ENCODE results near the gene TCFL5.

The TCFL5 gene

DNA sequence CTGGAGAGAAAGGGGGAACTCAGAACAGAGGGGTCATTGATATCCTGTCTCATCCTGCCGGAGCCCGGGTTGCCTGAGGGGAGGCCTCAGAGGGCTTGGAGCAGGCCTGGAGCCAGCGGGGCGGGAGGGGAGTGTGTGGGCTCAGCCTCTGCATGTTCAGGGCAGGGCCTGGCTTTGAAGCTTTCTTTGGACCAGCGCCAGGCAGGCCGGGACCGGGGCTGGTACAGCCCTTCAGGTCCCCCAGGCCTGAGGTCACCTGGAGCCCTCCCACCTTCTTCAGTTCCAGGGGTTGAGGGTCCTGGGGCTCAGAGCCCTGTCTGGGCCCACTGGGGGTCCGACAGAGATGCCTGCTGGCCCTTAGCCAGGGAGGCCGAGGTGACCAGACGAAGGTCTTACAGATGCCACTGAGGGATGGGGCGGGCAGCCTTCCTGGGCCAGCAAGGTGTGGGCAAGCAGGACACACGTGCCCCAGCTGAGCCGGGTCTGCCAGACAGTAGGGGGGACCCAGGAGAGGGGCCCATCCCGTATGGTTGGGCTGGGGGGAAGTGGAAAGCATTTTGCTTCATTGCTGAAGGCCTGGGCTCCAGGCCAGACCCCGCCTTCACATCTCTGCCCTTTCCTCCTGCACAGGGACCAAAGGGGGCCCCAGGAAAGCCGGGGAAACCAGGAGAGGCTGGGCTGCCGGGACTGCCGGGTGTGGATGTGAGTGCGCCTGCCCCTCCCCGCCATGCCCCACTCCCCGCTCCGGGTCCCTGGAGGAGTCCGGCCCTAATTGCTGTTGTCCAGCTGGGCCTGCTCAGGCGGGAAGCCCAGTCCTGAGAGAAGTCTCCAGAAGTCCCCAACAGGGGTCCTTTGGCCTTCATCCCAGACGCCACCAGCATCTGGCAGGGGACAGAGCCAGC lies 42.8 kb downstream of the TCFL5 start:
- TF ChIP-seq EZH2 (IDR thresholded peaks at IDR 0.05), result no peak
- TF ChIP-seq POLR2AphosphoS5 (IDR thresholded peaks at IDR 0.05; ENCODE audit: borderline replicate concordance, low read depth, low read length), result no peak
- no peak for TF ChIP-seq FOXP2 (optimal IDR thresholded peaks at IDR 0.05; ENCODE audit: control extremely low read depth, extremely low read length, insufficient read depth)
- DNase-seq (ENCODE audit: low read depth, low spot score), result no peak
- Histone ChIP-seq H3K9me3 (ENCODE audit: low read depth, low read length) (no peaks in the 10 kb centered on the region), H3K27ac (no peak overlapping the region), H3K36me3 (ENCODE audit: insufficient read depth, low read length) (no peaks in the 10 kb centered on the region), H3K9ac (ENCODE audit: insufficient read length) (peak overlapping the region; percentile 23), H3K4me3 (peak overlapping the region; percentile 83)

DNA sequence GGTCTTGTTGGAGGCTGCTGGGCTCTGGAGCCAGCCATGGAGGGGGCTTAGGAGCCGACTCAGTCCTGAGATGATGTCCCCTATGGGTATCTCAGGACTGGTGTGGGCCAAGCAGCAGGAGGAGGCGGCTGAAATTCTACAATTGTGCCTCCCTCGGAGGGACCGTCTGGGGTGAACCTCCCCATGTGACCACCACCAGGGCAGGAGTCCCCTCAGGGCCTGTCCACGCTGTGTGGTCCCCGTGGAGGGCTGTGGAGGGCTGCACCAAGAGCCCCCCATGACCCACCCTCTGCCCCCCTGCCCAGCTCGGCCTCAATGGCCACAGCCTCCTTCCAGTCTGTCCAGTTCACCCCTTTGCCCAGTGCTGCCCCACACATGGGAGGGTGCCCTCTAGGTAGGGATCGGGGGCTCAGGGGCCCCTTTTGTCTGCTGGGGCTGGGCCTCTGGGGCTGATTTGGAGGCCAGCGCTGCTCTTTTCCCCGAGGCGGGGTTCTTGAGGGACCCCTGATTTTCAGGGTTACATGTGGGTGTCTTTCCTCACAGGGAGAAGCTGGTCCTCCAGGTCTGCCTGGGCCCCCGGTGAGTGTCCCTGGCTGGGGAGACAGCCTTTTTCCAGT lies 43.5 kb downstream of the TCFL5 start:
- no peaks in the 10 kb centered on the region for H3K36me3 ChIP-seq (ENCODE audit: insufficient read depth, low read length)
- no peaks in the 10 kb centered on the region for H3K9me3 ChIP-seq (ENCODE audit: low read depth, low read length)
- peak overlapping the region; percentile 83 for H3K4me3 ChIP-seq
- no peak for TF ChIP-seq POLR2AphosphoS5 (IDR thresholded peaks at IDR 0.05; ENCODE audit: borderline replicate concordance, low read depth, low read length)
- TF ChIP-seq EZH2 (IDR thresholded peaks at IDR 0.05), result no peak
- no peak for TF ChIP-seq FOXP2 (optimal IDR thresholded peaks at IDR 0.05; ENCODE audit: control extremely low read depth, extremely low read length, insufficient read depth)
- no peak for DNase-seq (ENCODE audit: low read depth, low spot score)
- H3K27ac ChIP-seq, result no peak overlapping the region
- H3K9ac ChIP-seq (ENCODE audit: insufficient read length), result peak overlapping the region; percentile 45

DNA sequence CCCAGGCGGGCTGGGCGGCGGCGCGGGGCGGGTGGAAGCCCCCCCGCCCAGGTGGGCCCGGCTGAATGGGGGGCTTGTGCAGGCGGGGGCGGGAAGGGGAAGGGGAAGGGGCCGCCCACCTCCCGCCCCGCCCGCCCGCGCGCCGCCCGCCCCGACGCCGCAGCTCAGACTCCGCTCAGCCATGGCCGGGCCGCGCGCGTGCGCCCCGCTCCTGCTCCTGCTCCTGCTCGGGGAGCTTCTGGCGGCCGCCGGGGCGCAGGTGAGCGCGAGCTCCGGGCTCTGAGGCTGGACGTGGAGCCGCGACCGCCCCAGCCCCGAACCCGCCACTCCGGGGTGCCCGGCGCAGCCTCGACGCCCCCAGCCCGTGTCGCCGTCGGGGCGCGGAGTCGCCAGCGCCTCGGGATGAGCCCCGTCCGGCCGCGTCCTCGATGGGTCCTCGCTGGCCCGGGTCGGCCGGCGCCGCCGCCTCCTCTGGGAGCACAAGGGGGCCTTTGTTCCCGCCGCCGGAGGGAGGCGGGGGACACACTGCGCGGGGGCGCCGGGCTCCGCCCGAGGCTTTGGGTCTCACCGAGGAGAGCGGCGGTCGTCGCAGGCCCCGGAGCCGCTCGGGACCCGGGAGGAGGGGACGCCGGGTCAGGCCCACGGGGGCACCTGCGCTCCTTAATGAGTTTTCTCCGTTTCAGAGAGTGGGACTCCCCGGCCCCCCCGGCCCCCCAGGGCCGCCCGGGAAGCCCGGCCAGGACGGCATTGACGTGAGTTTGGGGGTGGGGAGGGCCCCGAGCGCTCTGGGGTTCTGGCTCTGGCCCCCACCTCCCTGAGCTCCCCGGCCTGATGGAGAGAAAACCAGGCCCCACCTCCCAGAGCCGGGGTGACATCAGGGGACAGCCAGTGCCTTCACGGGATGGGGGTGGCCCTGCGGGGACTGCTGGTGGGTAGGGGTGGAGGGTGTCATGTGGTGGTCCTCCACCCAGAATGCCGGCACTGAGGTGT lies 44.4 kb downstream of the TCFL5 start, which contains the start of gene COL9A3:
Gene COL9A3, plus strand, starts transcription at position 167 of the 990 bp plus-strand sequence. Its CDS starts 15 bp downstream, at position 182.
- TF ChIP-seq POLR2AphosphoS5 (IDR thresholded peaks at IDR 0.05; ENCODE audit: borderline replicate concordance, low read depth, low read length), result no peak
- TF ChIP-seq FOXP2 (optimal IDR thresholded peaks at IDR 0.05; ENCODE audit: control extremely low read depth, extremely low read length, insufficient read depth), result no peak
- TF ChIP-seq EZH2 (IDR thresholded peaks at IDR 0.05), result no peak
- H3K4me3 ChIP-seq, result peak within 1 kb of the TSS; percentile 83
- H3K27ac ChIP-seq, result peak within 1 kb of the TSS; percentile 84
- no peak for DNase-seq (ENCODE audit: low read depth, low spot score)
- H3K9ac ChIP-seq (ENCODE audit: insufficient read length), result peak within 1 kb of the TSS; percentile 75
- H3K36me3 ChIP-seq (ENCODE audit: insufficient read depth, low read length), result no peaks in the 10 kb centered on the region; the same call in 1 of the 2 replicates
- H3K9me3 ChIP-seq (ENCODE audit: low read depth, low read length), result no peaks in the 10 kb centered on the region

DNA sequence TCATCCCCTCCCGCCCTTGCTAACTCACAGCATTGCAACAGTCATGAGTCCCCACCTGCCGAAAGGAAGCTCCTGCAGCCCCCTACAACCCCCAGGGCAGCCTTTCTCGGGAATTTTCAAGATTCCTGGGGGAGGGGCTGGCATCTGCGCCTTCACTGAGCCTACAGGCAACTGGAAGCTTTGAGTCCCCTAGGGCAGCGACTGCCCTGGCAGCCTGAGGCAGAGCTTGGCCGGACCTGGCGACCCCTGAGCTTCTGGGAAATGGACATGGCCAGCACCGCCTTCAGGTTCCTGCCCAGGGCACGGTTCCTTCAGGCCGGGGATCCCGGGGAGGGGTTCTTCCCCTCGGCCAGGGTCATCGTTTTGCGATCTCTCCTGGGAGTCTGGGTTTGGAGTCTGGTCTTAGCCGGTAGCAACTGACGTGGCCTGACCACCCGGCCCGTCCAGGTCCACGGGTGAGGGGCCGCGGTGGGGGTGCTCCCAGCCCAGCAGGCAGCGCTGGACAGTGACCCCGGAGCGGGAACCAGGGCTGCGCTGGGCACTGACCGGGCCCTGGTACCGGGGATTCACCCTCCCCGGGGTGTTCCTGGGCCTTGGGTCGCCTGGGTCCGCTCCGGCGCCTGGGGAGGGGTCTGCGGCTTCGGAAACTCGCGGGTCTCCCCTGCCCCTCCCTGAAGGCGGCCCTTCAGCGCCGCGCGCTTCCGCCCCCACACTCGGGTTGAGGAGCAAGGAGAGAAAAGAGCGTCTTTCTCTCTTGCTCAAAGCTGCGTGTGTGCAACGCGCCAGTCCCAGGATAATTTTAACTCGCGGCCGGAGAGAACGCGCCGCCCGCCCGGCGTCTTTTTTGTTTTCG lies 45.4 kb downstream of the TCFL5 start:
- H3K9ac ChIP-seq (ENCODE audit: insufficient read length), result peak overlapping the region; percentile 75
- TF ChIP-seq POLR2AphosphoS5 (IDR thresholded peaks at IDR 0.05; ENCODE audit: borderline replicate concordance, low read depth, low read length), result no peak
- TF ChIP-seq FOXP2 (optimal IDR thresholded peaks at IDR 0.05; ENCODE audit: control extremely low read depth, extremely low read length, insufficient read depth), result no peak
- TF ChIP-seq EZH2 (IDR thresholded peaks at IDR 0.05), result no peak
- peak overlapping the region; percentile 84 for H3K27ac ChIP-seq
- H3K4me3 ChIP-seq, result peak overlapping the region; percentile 83
- no peak for DNase-seq (ENCODE audit: low read depth, low spot score)
- no peaks in the 10 kb centered on the region for H3K9me3 ChIP-seq (ENCODE audit: low read depth, low read length)
- peaks cover 5% of the 10 kb centered on the region; the same call in 1 of the 2 replicates for H3K36me3 ChIP-seq (ENCODE audit: insufficient read depth, low read length)

DNA sequence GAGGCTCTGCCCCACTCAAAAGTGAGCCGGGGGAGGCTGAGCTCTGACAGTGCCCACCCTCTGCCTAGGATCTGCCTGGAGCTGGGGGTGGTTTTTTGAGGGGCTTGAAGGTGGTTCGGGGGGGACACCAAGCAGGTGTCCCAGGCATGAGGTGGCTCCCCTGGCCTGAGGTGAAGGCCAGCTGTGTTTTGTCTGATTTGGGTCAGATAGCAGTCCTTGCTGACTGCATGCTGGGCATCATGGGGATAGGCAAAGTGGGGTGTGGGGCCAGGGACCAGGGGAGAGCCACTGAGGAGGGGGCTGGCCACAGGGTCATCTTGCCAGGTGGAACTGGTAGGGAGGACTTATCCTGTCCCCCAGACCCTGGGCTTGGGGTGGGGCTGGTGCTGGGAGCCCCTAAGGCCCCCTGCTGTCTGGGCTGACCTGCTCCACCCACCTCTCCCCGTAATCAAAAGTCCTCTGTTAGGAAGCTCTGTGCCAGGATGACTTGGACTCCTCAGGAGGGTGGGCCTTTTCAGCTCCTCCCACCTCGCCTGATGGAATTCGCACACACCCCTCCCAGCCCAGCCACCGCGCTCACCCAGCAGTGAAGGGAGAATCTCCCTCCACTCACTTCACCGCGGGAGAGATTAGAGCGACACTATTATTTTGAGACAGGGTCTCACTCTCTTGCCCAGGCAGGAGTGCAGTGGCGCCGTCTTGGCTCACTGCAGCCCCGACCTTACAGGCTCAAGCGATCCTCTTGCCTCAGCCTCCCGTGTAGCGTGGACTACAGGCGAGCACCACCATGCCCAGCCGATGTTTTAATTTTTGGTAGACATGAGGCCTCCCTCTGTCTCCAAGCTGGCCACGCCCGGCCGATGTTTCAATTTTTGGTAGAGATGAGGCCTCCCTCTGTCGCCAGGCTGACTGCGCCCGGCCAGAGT lies 46.3 kb downstream of the TCFL5 start:
- H3K9me3 ChIP-seq (ENCODE audit: low read depth, low read length), result no peaks in the 10 kb centered on the region
- DNase-seq (ENCODE audit: low read depth, low spot score), result no peak
- no peak for TF ChIP-seq EZH2 (IDR thresholded peaks at IDR 0.05)
- no peak for TF ChIP-seq POLR2AphosphoS5 (IDR thresholded peaks at IDR 0.05; ENCODE audit: borderline replicate concordance, low read depth, low read length)
- no peak for TF ChIP-seq FOXP2 (optimal IDR thresholded peaks at IDR 0.05; ENCODE audit: control extremely low read depth, extremely low read length, insufficient read depth)
- H3K36me3 ChIP-seq (ENCODE audit: insufficient read depth, low read length), result peaks cover 5% of the 10 kb centered on the region; the same call in 1 of the 2 replicates
- H3K4me3 ChIP-seq, result peak overlapping the region; percentile 83
- H3K27ac ChIP-seq, result peak overlapping the region; percentile 84
- no peak overlapping the region for H3K9ac ChIP-seq (ENCODE audit: insufficient read length)

DNA sequence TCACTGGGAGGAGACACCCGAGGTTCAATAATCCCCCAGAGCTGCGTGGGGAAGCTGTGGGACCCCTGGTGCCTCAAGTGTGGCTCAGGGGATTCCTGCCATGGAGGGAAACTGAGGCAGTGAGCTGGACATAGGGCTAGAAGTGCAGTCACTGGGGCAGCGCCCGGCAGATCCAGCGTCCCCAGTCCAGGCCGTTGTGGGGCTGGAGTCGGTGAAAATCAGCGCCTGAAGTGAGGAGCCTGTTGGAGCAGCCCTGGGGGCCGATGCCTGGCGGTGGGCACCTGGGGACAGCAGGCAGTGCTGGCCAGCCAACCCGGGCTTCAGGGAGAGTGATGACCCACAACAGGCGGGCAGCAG lies 46.9 kb downstream of the TCFL5 start:
- Histone ChIP-seq H3K27ac (no peak overlapping the region), H3K4me3 (no peak overlapping the region), H3K9ac (ENCODE audit: insufficient read length) (no peak overlapping the region)

More for the DNA sequence above, 46.9 kb downstream of the TCFL5 start:
- TF ChIP-seq FOXP2 (optimal IDR thresholded peaks at IDR 0.05; ENCODE audit: control extremely low read depth, extremely low read length, insufficient read depth) (no peak), POLR2AphosphoS5 (IDR thresholded peaks at IDR 0.05; ENCODE audit: borderline replicate concordance, low read depth, low read length) (no peak), EZH2 (IDR thresholded peaks at IDR 0.05) (no peak)
- H3K36me3 ChIP-seq (ENCODE audit: insufficient read depth, low read length), result peaks cover 8% of the 10 kb centered on the region; the same call in 1 of the 2 replicates
- H3K9me3 ChIP-seq (ENCODE audit: low read depth, low read length), result no peaks in the 10 kb centered on the region
- no peak for DNase-seq (ENCODE audit: low read depth, low spot score)
